Neural cell (in vitro differentiated cells): ENCODE results near the gene PIM2.

Source experiments
- CTCF ChIP-seq: fragments of 450-650 bp; IDR thresholded peaks from 2 replicates; pipeline ENCODE4 v1.5.1; 2014; ENCODE audit warnings: antibody characterized with exemption, mild to moderate bottlenecking, moderate library complexity; ENCODE audit not compliant: poor library complexity, severe bottlenecking
- EZH2 ChIP-seq: fragments of 200-600, 300-800 bp; shearing (Covaris generic), sonication (generic); IDR thresholded peaks from 2 replicates; pipeline ENCODE4 v1.6.1; 2014; ENCODE audit warnings: antibody characterized with exemption, low read length, borderline replicate concordance, mild to moderate bottlenecking; ENCODE audit not compliant: insufficient read depth, poor library complexity, severe bottlenecking

- TF ChIP-seq CTCF (no peak), EZH2 (no peak)
Measured at GRCh38 chrX:48961585-48962091, 42.8 kb upstream of the PIM2 start.
